DOHH2 (cell line): ENCODE data around the gene DACT1.
A peak's percentile ranks its signal among the peaks of the same experiment; 100 is the strongest.

Experiments
- CTCF ChIP-seq: fragments of 200-600 bp; sonication (generic); IDR thresholded peaks from one replicate; pipeline ENCODE4 v1.5.1; 2014; ENCODE audit warnings: antibody characterized with exemption, mild to moderate bottlenecking, low read depth, low read length; ENCODE audit not compliant: poor library complexity, severe bottlenecking
- EZH2phosphoT487 ChIP-seq: fragments of 200-600 bp; sonication (generic); IDR thresholded peaks from 2 replicates; pipeline ENCODE4 v1.6.1; 2017; ENCODE audit warnings: borderline replicate concordance, mild to moderate bottlenecking, antibody characterized with exemption, low read length, moderate library complexity, mixed read lengths

- TF ChIP-seq CTCF (peak; percentile 47), EZH2phosphoT487 (no peak)
These were observed 2.2 kb downstream of the DACT1 start for GRCh38 chr14:58639842-58640484.
